ENCODE measurements around the gene P2RX7.

Gene P2RX7

GRCh38 chr12:121132601-121133481 is at the start of gene P2RX7:
Gene P2RX7, plus strand, starts transcription at chr12:121132876. Its CDS starts 95 bp downstream, at chr12:121132971.
- Mint-ChIP-seq H3K27ac (peak within 1 kb of the TSS; percentile 62), H3K36me3 (ENCODE audit: low read depth) (no peaks in the 10 kb centered on the region), H3K9me3 (no peaks in the 10 kb centered on the region), H3K27me3 (ENCODE audit: low read depth, poor library complexity) (peaks cover 22% of the 10 kb centered on the region), H3K4me1 (peaks cover 35% of the 10 kb centered on the region), H3K4me3 (peak within 1 kb of the TSS; percentile 72)
- peak; percentile 34 for DNase-seq
- TF ChIP-seq CTCF (IDR thresholded peaks at IDR 0.05) = no peak

GRCh38 chr12:121084229-121084628 is 48.4 kb upstream of the P2RX7 start:
- H3K27ac Mint-ChIP-seq = no peak overlapping the region
- peaks cover 16% of the 10 kb centered on the region for H3K27me3 Mint-ChIP-seq (ENCODE audit: low read depth, poor library complexity)
- H3K9me3 Mint-ChIP-seq = no peaks in the 10 kb centered on the region
- H3K36me3 Mint-ChIP-seq (ENCODE audit: low read depth) = no peaks in the 10 kb centered on the region
- no peak for DNase-seq
- no peak for TF ChIP-seq CTCF (IDR thresholded peaks at IDR 0.05)
- no peak overlapping the region for H3K4me3 Mint-ChIP-seq
- H3K4me1 Mint-ChIP-seq = peaks cover 1% of the 10 kb centered on the region

GRCh38 chr12:121085069-121085468 is 47.6 kb upstream of the P2RX7 start:
- no peak overlapping the region for H3K4me3 Mint-ChIP-seq
- no peak overlapping the region for H3K27ac Mint-ChIP-seq
- peaks cover 21% of the 10 kb centered on the region for H3K27me3 Mint-ChIP-seq (ENCODE audit: low read depth, poor library complexity)
- H3K4me1 Mint-ChIP-seq = peaks cover 9% of the 10 kb centered on the region
- DNase-seq = no peak
- TF ChIP-seq CTCF (IDR thresholded peaks at IDR 0.05) = no peak
- H3K36me3 Mint-ChIP-seq (ENCODE audit: low read depth) = no peaks in the 10 kb centered on the region
- no peaks in the 10 kb centered on the region for H3K9me3 Mint-ChIP-seq

GRCh38 chr12:121085506-121086353 is 46.9 kb upstream of the P2RX7 start:
- Mint-ChIP-seq H3K4me1 (peaks cover 11% of the 10 kb centered on the region), H3K27ac (no peak overlapping the region), H3K9me3 (no peaks in the 10 kb centered on the region), H3K4me3 (no peak overlapping the region), H3K36me3 (ENCODE audit: low read depth) (no peaks in the 10 kb centered on the region), H3K27me3 (ENCODE audit: low read depth, poor library complexity) (peaks cover 21% of the 10 kb centered on the region)
- DNase-seq = no peak
- TF ChIP-seq CTCF (IDR thresholded peaks at IDR 0.05) = no peak

- Mint-ChIP-seq H3K4me1 (peaks cover 11% of the 10 kb centered on the region), H3K27ac (no peak overlapping the region), H3K36me3 (ENCODE audit: low read depth) (no peaks in the 10 kb centered on the region), H3K4me3 (no peak overlapping the region), H3K9me3 (no peaks in the 10 kb centered on the region), H3K27me3 (ENCODE audit: low read depth, poor library complexity) (peaks cover 21% of the 10 kb centered on the region)
- TF ChIP-seq CTCF (IDR thresholded peaks at IDR 0.05) = no peak
- DNase-seq = no peak
Measured at GRCh38 chr12:121086781-121087295, 45.8 kb upstream of the P2RX7 start.
